DOHH2 (cell line): ENCODE results near the gene ZNF608.
A peak's percentile ranks its signal among the peaks of the same experiment; 100 is the strongest.

Experiments
- H3F3A ChIP-seq: fragments of 200-600 bp; sonication (generic), shearing (Covaris generic); 2 replicates; pipeline ENCODE4 v1.6.0; 2016; ENCODE audit warnings: antibody characterized with exemption, mild to moderate bottlenecking; ENCODE audit not compliant: control insufficient read depth, insufficient read depth
- H3K27ac ChIP-seq: fragments of 200-600 bp; sonication (generic); 2 replicates; pipeline ENCODE4 v1.5.1; 2014; ENCODE audit warnings: low read depth, mild to moderate bottlenecking, low read length, moderate library complexity
- H3K27me3 ChIP-seq: fragments of 200-600 bp; sonication (generic); 2 replicates; pipeline ENCODE4 v1.6.1; 2014; ENCODE audit warnings: mild to moderate bottlenecking, low read length, mixed read lengths; ENCODE audit not compliant: control insufficient read depth
- H3K36me3 ChIP-seq: fragments of 200-600 bp; sonication (generic); 2 replicates; pipeline ENCODE4 v1.6.1; 2014; ENCODE audit warnings: mild to moderate bottlenecking, low read length, moderate library complexity, mixed read lengths; ENCODE audit not compliant: control insufficient read depth
- H3K4me1 ChIP-seq: fragments of 200-600 bp; sonication (generic); 2 replicates; pipeline ENCODE4 v1.6.1; 2014; ENCODE audit warnings: mild to moderate bottlenecking, low read length, mixed read lengths; ENCODE audit not compliant: control insufficient read depth
- H3K4me2 ChIP-seq: fragments of 200-600 bp; sonication (generic); 2 replicates; pipeline ENCODE4 v1.6.0; 2014; ENCODE audit warnings: mild to moderate bottlenecking, low read length, moderate library complexity
- H3K4me3 ChIP-seq: fragments of 200-600 bp; sonication (generic); 2 replicates; pipeline ENCODE4 v1.5.1; 2014; ENCODE audit warnings: mild to moderate bottlenecking, low read length, mixed read lengths
- H3K79me2 ChIP-seq: fragments of 200-600 bp; sonication (generic); 2 replicates; pipeline ENCODE4 v1.6.1; 2014; ENCODE audit warnings: mild to moderate bottlenecking, low read length, mixed read lengths; ENCODE audit not compliant: control insufficient read depth
- H3K9me2 ChIP-seq: fragments of 200-600 bp; sonication (generic); replicated peaks from 2 replicates; pipeline ENCODE4 v1.6.1; 2014; ENCODE audit warnings: mild to moderate bottlenecking, low read length, mixed read lengths; ENCODE audit not compliant: control insufficient read depth
- H3K9me3 ChIP-seq: fragments of 200-600 bp; sonication (generic); 2 replicates; pipeline ENCODE4 v1.6.1; 2014; ENCODE audit warnings: antibody characterized with exemption, low read length, mixed read lengths; ENCODE audit not compliant: control insufficient read depth, insufficient read depth
- H4K20me1 ChIP-seq: fragments of 200-600 bp; sonication (generic); 2 replicates; pipeline ENCODE4 v1.6.0; 2014; ENCODE audit warnings: low read depth, mild to moderate bottlenecking, antibody characterized with exemption, low read length, moderate library complexity; ENCODE audit not compliant: control insufficient read depth, insufficient read depth
- EZH2phosphoT487 ChIP-seq: fragments of 200-600 bp; sonication (generic); IDR thresholded peaks from 2 replicates; pipeline ENCODE4 v1.6.1; 2017; ENCODE audit warnings: borderline replicate concordance, mild to moderate bottlenecking, antibody characterized with exemption, low read length, moderate library complexity, mixed read lengths
- TF ChIP-seq, protein P1 (sequence below): fragments of 200-600 bp; sonication (generic); IDR thresholded peaks from one replicate; pipeline ENCODE4 v1.5.1; 2014; ENCODE audit warnings: antibody characterized with exemption, mild to moderate bottlenecking, low read depth, low read length; ENCODE audit not compliant: poor library complexity, severe bottlenecking

The ZNF608 gene

DNA sequence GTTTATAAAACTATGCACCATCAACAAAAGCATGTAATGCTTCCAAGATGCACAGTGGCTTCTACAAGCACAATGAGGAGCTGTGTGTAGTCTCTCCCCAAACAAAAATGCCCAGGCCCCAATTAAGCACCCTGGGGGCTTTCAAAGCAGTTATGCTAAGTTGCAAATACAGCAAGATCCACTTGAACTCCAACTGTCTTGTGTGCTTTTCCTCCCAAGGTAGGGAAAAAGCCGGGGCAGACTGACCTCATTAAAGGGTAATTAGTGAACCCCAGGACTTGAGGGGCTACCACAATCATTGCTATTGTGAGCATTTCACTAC lies 13.1 kb downstream of the ZNF608 start:
- H3K79me2 ChIP-seq: peaks cover 100% of the 10 kb centered on the region
- no peaks in the 10 kb centered on the region for H3K27me3 ChIP-seq
- H3K36me3 ChIP-seq: no peaks in the 10 kb centered on the region; the same call in 1 of the 2 replicates
- H3K27ac ChIP-seq: peak overlapping the region; percentile 98
- no peak for TF ChIP-seq EZH2phosphoT487
- H4K20me1 ChIP-seq: no peaks in the 10 kb centered on the region
- peaks cover 26% of the 10 kb centered on the region for H3F3A ChIP-seq
- H3K9me2 ChIP-seq: no peaks in the 10 kb centered on the region
- peak overlapping the region; percentile 28 for H3K4me3 ChIP-seq
- peak overlapping the region; percentile 75 for H3K4me2 ChIP-seq
- peaks cover 98% of the 10 kb centered on the region for H3K4me1 ChIP-seq
- no peaks in the 10 kb centered on the region for H3K9me3 ChIP-seq

DNA sequence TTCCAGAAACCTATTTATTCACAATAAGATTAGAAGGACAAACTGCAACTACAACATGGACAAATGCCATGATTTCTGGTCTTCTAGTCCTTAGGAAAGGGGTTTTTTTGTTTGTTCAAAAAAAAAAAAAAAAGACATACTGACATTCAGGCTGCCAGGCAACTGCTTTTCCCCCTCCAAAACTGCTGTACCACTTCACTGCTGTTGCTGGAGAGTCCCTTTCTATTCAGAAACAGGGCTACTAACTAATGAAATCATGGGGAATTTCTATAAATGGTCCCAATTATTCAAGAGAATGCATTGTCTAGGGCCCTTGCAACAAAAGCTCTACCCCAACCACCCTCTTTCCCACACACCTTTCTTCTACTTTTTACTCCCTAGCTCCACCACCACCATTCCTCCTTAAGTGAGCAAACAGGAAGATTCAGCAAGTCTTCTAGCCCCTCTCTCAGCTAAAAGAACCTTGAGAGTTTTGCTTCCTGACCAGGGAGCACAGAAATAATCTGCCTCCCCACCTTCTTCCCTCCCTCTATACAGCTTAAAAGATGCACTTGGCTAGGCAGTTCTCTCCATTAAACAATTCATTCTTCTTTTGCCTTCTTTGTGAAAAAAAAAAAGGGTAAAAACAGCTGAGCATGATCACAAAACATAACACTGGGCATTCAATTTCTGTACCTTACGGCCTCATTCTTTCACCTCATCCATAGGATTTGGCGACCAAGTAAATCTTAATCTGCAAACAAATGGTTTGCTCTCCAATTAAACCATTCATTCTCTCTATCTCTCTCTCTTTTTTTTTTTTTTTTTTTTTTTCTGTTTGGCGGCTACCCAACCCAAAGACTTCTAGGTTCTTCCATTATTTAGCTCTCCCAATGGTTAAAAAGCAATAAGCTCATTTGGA lies 13.8 kb downstream of the ZNF608 start:
- peaks cover 100% of the 10 kb centered on the region for H3K79me2 ChIP-seq

DNA sequence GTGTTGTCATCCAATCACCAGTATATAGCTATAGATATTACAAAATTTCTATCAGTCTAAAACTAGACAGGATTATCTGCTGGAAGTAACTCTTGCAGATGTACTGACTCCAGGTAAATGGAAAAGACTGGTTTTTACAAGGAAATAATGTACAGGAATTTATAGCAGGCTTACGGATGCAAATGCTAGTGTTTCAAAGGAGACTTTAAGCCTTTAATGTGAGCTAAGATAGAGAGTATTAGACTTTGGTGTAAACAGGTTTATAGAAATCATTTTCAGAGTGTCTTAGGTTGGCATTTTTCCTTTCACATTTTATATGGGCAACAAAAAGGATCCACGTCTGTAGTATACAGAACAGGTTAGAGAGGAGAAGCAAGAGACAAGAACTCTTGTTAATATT lies 16.1 kb downstream of the ZNF608 start:
- H3K4me3 ChIP-seq: peak overlapping the region; percentile 87
- H4K20me1 ChIP-seq: no peaks in the 10 kb centered on the region
- peaks cover 98% of the 10 kb centered on the region for H3K79me2 ChIP-seq
- H3K27ac ChIP-seq: peak overlapping the region; percentile 85
- peaks cover 24% of the 10 kb centered on the region for H3F3A ChIP-seq
- peak overlapping the region; percentile 75 for H3K4me2 ChIP-seq
- no peaks in the 10 kb centered on the region for H3K9me2 ChIP-seq
- TF ChIP-seq, protein P1, sequence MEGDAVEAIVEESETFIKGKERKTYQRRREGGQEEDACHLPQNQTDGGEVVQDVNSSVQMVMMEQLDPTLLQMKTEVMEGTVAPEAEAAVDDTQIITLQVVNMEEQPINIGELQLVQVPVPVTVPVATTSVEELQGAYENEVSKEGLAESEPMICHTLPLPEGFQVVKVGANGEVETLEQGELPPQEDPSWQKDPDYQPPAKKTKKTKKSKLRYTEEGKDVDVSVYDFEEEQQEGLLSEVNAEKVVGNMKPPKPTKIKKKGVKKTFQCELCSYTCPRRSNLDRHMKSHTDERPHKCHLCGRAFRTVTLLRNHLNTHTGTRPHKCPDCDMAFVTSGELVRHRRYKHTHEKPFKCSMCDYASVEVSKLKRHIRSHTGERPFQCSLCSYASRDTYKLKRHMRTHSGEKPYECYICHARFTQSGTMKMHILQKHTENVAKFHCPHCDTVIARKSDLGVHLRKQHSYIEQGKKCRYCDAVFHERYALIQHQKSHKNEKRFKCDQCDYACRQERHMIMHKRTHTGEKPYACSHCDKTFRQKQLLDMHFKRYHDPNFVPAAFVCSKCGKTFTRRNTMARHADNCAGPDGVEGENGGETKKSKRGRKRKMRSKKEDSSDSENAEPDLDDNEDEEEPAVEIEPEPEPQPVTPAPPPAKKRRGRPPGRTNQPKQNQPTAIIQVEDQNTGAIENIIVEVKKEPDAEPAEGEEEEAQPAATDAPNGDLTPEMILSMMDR: no peak
- TF ChIP-seq EZH2phosphoT487: no peak
- H3K27me3 ChIP-seq: no peaks in the 10 kb centered on the region
- H3K4me1 ChIP-seq: peaks cover 97% of the 10 kb centered on the region
- H3K36me3 ChIP-seq: peaks cover 4% of the 10 kb centered on the region; the same call in 1 of the 2 replicates
- H3K9me3 ChIP-seq: no peaks in the 10 kb centered on the region

More for the DNA sequence above, 13.8 kb downstream of the ZNF608 start:
- Histone ChIP-seq H4K20me1 (no peaks in the 10 kb centered on the region), H3K4me2 (peak overlapping the region; percentile 75), H3K36me3 (no peaks in the 10 kb centered on the region; the same call in 1 of the 2 replicates), H3K27me3 (no peaks in the 10 kb centered on the region), H3K4me1 (peaks cover 98% of the 10 kb centered on the region), H3K27ac (peak overlapping the region; percentile 98), H3K9me2 (no peaks in the 10 kb centered on the region), H3F3A (peaks cover 21% of the 10 kb centered on the region), H3K4me3 (peak overlapping the region; percentile 28), H3K9me3 (no peaks in the 10 kb centered on the region)
- TF ChIP-seq, protein P1: no peak

DNA sequence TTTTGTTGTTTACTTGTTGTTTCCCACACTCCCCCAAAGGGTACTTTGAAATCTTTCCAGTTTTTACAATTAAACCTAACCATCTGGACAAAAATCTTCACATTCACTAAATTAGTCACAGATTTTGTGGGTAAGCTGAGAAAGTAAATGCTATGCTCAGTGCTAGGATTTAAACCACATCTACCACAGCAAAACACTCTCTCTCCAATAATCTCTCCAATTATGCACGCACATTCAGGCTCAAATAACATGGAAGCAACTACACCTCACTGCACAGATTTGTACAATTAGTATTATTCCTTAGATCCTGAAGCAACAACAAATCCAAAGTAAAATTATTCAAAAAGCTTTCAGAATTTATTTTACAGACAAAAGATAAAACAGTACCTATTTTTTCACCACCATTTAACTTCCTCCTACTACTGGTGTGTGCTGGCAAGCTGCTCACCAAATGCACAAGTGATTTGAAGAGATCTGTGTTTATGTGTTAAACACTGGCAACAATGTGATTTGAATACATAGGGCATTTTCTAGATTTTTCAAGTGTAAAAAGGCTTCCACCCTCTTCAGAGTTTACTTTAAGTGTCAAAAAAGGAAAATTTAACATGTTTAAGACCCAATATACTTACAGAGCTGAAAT lies 16.6 kb downstream of the ZNF608 start:
- Histone ChIP-seq H3K4me2 (peak overlapping the region; percentile 75), H3K79me2 (peaks cover 98% of the 10 kb centered on the region), H3K4me1 (peaks cover 95% of the 10 kb centered on the region), H4K20me1 (no peaks in the 10 kb centered on the region), H3K9me2 (no peaks in the 10 kb centered on the region), H3K27ac (peak overlapping the region; percentile 85), H3K36me3 (peaks cover 4% of the 10 kb centered on the region; the same call in 1 of the 2 replicates), H3K27me3 (no peaks in the 10 kb centered on the region), H3K4me3 (peak overlapping the region; percentile 87), H3F3A (peaks cover 24% of the 10 kb centered on the region), H3K9me3 (no peaks in the 10 kb centered on the region)
- TF ChIP-seq, protein P1: no peak
- no peak for TF ChIP-seq EZH2phosphoT487
